K562 (cell line): ENCODE results near the gene TMED10. TPM values are rescaled to one million over a fixed set of nuclear protein-coding genes. Genes with fewer than 3 reads are reported as not detected.

Source experiments
- MAZ ChIP-seq, 2 experiments: fragments of 450-650 bp in 1 of 2; sonication (generic) in 1 of 2; formaldehyde crosslinking; IDR thresholded peaks in 1 of 2; conservative IDR thresholded peaks in 1 of 2; 2 replicates each; pipeline versions ENCODE4 v1.4.0 to v1.5.0; 2020; ENCODE audit warnings: mild to moderate bottlenecking in 1 of 2, missing genetic modification reagents in 1 of 2
- RNF2 ChIP-seq: sonication (generic); IDR thresholded peaks from 2 replicates; pipeline ENCODE4 v1.6.1; 2016
- ZBTB9 ChIP-seq: fragments of 450-650 bp; formaldehyde crosslinking; IDR thresholded peaks from 2 replicates; pipeline ENCODE4 v1.4.0; 2020; ENCODE audit warnings: mild to moderate bottlenecking, moderate library complexity
- ZNF609 ChIP-seq: sonication (generic); formaldehyde crosslinking; IDR thresholded peaks from 2 replicates; pipeline ENCODE4 v1.8.1; 2023; ENCODE audit warnings: missing genetic modification reagents, mild to moderate bottlenecking, borderline replicate concordance
- polyA plus RNA-seq, 8 experiments: library from polyadenylated mRNA; depleted of rRNA in 4 of 8; stranded (reverse) in 5 of 8; unstranded in 3 of 8; fragments of >200 nt; fragmentation: Nextera tagmentation in 2 of 8; fragmentation: Illumina TruSeq in 1 of 8; extraction: Ambion mirVana in 2 of 8; extraction: Trizol in 1 of 8; gene quantifications; 2 replicates each; pipeline versions ENCODE4 v1.2.1 to v1.2.3, GENCODE V29; 2011 to 2014; ENCODE audit warnings: inconsistent platforms in 1 of 8, missing spikeins in 1 of 8
- total RNA-seq, 7 experiments: library from RNA; depleted of rRNA in 6 of 7; stranded (reverse); fragments of >200 nt in 6 of 7; fragmentation: Illumina TruSeq in 2 of 7; extraction: Trizol in 2 of 7; gene quantifications; 2 replicates each; pipeline versions ENCODE4 v1.2.1 to v1.2.3, GENCODE V29; 2011 to 2021; ENCODE audit warnings: low replicate concordance in 1 of 7
- TF ChIP-seq, protein P1 (sequence below), 2 experiments: IDR thresholded peaks in 1 of 2; conservative IDR thresholded peaks in 1 of 2; 2 replicates each; pipeline ENCODE4 v1.6.1; 2016; ENCODE audit warnings: low read depth in 2 of 2, mild to moderate bottlenecking in 1 of 2, missing compliant biosample characterization in 1 of 2, missing genetic modification characterization in 1 of 2, moderate library complexity in 1 of 2
- TF ChIP-seq, protein P2 (sequence below), 2 experiments: fragments of 450-650 bp; formaldehyde crosslinking in 1 of 2; IDR thresholded peaks; 2 replicates each; pipeline versions ENCODE4 v1.4.0 to v1.6.1; 2014 to 2020; ENCODE audit warnings: mild to moderate bottlenecking in 2 of 2, borderline replicate concordance in 1 of 2, low read depth in 1 of 2

Gene TMED10
- total and polyA plus RNA-seq, 9 of the 15 experiments (the other 6 are each of a cell fraction or from before 2014, with no cell fraction given) = 62.2 to 233 (median 124) TPM

DNA sequence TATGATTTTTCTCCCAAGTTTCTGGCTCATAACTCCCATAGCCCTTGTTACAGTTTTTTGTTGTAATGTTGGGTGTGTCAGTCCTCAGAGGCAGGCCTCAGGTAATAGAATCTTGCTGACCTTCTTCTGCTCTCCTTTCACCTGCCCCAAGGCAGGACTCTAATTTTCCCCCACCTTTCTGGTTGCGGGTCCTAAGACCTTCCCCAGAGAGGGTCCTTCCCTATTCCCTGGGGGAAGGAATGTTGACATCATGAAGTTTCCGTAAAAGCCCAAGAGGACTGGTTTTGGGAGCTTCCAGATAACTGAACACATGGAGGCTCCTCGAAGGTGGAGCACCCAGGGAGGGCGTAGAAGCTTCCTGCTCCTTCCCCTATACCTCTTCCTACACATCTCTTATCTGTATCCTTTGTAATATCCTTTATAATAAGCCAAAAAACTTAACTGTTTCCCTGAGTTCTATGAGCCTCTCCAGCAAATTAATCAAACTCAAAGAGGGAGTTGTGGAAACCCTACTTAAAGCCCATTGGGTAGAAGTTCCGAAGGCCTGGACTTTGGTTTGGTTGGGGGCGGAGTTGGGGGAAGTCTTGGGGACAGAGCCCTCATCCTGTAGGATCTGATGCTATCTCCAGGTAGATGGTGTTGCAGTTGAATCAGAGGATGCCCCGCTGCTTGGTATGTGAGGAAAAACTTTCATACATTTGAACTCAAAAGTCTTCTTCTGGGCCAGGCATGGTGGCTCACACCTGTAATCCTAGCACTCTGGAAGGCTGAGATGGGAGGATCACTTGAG, 9.0 kb upstream of the TMED10 start (continued):
- TF ChIP-seq ZNF609 (no peak), RNF2 (no peak), ZBTB9 (CRISPR knock-in tag) (no peak), MAZ (CRISPR knock-in tag; conservative IDR thresholded peaks at IDR 0.05 in 1 of 2, IDR thresholded peaks at IDR 0.05 in 1 of 2) (no peak)
- TF ChIP-seq, protein P1, sequence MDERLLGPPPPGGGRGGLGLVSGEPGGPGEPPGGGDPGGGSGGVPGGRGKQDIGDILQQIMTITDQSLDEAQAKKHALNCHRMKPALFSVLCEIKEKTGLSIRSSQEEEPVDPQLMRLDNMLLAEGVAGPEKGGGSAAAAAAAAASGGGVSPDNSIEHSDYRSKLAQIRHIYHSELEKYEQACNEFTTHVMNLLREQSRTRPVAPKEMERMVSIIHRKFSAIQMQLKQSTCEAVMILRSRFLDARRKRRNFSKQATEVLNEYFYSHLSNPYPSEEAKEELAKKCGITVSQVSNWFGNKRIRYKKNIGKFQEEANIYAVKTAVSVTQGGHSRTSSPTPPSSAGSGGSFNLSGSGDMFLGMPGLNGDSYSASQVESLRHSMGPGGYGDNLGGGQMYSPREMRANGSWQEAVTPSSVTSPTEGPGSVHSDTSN (CRISPR knock-in tag; IDR thresholded peaks at IDR 0.05; ENCODE audit: low read depth) = no peak
- TF ChIP-seq, protein P1 (tag; conservative IDR thresholded peaks at IDR 0.05; ENCODE audit: low read depth) = no peak
- TF ChIP-seq, protein P2, sequence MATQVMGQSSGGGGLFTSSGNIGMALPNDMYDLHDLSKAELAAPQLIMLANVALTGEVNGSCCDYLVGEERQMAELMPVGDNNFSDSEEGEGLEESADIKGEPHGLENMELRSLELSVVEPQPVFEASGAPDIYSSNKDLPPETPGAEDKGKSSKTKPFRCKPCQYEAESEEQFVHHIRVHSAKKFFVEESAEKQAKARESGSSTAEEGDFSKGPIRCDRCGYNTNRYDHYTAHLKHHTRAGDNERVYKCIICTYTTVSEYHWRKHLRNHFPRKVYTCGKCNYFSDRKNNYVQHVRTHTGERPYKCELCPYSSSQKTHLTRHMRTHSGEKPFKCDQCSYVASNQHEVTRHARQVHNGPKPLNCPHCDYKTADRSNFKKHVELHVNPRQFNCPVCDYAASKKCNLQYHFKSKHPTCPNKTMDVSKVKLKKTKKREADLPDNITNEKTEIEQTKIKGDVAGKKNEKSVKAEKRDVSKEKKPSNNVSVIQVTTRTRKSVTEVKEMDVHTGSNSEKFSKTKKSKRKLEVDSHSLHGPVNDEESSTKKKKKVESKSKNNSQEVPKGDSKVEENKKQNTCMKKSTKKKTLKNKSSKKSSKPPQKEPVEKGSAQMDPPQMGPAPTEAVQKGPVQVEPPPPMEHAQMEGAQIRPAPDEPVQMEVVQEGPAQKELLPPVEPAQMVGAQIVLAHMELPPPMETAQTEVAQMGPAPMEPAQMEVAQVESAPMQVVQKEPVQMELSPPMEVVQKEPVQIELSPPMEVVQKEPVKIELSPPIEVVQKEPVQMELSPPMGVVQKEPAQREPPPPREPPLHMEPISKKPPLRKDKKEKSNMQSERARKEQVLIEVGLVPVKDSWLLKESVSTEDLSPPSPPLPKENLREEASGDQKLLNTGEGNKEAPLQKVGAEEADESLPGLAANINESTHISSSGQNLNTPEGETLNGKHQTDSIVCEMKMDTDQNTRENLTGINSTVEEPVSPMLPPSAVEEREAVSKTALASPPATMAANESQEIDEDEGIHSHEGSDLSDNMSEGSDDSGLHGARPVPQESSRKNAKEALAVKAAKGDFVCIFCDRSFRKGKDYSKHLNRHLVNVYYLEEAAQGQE (IDR thresholded peaks at IDR 0.05; ENCODE audit: borderline replicate concordance) = no peak
- TF ChIP-seq, protein P2 (CRISPR knock-in tag; IDR thresholded peaks at IDR 0.05; ENCODE audit: low read depth) = no peak
